Measurements from ENCODE around the gene RBM20.
"Not testable (repeated sequence)": the region's sequence is repeated elsewhere in the genome, so short reads cannot be mapped to it uniquely, and the experiment has no call there.

The RBM20 gene

GRCh38 chr10:110625951-110626855, 17.9 kb upstream of the RBM20 start:
- DNase-seq (ENCODE audit: low spot score): no peak

DNA sequence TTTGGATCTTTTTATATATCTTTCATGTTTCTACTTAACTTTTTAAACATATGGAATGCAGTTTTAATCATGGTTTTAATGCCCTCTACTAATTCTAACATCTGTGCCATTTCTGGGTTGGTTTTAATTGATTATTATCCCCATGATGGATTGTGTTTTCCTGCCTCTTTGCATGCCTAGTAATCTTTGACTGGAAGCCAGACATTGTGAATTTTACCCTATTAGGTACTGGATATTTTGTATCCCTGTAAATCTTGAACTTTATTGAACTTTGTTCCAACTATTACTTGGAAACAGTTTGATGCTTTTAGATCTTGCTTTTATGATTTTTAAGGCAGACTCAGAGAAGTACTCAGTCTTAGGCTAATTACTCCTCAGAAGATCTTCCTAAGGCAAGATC, 16.0 kb upstream of the RBM20 start:
- no peak for DNase-seq (ENCODE audit: low spot score)

- DNase-seq (ENCODE audit: low spot score): no peak
Measured at GRCh38 chr10:110629680-110630191, 14.4 kb upstream of the RBM20 start.

GRCh38 chr10:110631934-110632333, 12.2 kb upstream of the RBM20 start:
- DNase-seq (ENCODE audit: low spot score): no peak

DNA sequence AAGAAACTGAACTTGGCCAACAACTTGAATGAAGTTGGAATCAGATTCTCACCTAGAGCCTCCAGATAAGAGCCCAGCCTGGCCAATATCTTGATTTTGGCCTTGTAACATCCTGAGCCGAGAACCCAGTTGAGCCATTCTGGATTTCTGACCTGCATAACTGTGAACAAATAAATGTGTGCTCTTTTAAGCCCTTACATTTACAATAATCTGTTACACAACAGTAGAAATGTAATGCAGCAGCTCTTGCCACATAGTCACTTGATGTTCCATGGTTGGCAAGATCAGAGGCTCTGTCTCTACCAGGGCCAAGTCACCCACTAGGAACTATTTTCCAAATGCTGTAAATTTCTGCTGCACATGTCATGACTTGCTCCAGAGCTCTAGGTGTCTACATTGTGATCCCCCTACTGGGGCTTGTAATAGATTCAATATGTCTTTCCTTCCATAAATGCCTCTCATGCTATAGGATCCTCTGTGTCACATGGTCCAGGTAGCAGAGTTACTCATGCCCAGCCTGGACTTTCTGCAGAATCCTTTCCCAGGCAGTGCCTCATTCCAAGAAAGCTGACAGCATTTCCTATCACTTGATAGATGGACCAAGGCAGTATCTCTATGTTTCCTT, 11.4 kb upstream of the RBM20 start:
- no peak for DNase-seq (ENCODE audit: low spot score)

- DNase-seq (ENCODE audit: low spot score): no peak
Measured at GRCh38 chr10:110634527-110635209, 9.5 kb upstream of the RBM20 start.

- DNase-seq (ENCODE audit: low spot score): no peak
Measured at GRCh38 chr10:110636572-110636931, 7.6 kb upstream of the RBM20 start.

- no peak for DNase-seq (ENCODE audit: low spot score)
Measured at GRCh38 chr10:110636932-110637557, 7.1 kb upstream of the RBM20 start.

GRCh38 chr10:110637558-110638053, 6.5 kb upstream of the RBM20 start:
- DNase-seq (ENCODE audit: low spot score): no peak

DNA sequence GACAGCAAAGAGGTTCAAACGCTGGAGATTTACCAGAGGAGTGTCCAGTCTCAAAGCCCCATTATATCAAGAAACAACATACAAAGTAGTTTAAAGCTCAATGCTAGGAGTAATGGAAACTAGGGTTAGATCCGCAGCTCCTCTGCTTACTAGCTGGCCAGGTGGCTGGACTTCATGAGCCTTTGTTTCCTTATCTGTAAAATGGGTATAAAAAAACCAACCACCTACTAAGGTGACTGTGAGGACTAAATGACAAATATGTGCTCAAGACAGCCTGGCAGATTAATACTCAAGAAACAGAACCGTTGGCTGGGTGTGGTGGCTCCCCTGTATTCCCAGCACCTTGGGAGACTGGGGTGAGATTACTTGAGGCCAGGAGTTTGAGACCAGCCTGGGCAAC, 5.8 kb upstream of the RBM20 start:
- no peak for DNase-seq (ENCODE audit: low spot score)

- DNase-seq (ENCODE audit: low spot score): not testable (repeated sequence)
Measured at GRCh38 chr10:110639046-110639445, 5.1 kb upstream of the RBM20 start.

DNA sequence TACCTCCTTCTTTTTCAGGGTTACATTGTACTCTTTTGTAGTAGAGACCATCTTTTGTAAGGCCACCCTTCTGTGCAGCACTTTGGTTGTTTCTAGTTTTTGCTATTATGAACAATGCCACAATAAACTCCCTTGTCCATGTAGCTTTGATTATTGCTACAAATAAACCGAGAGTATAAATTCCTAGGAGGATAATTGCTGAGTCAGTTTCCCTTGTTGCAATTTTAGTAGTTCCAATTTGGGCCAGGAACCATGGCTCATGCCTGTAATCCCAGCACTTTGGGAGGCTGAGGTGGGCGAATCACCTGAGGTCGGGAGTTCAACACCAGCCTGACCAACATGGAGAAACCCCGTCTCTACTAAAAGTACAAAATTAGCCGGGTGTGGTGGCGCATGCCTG, 4.3 kb upstream of the RBM20 start:
- DNase-seq (ENCODE audit: low spot score): not testable (repeated sequence)

DNA sequence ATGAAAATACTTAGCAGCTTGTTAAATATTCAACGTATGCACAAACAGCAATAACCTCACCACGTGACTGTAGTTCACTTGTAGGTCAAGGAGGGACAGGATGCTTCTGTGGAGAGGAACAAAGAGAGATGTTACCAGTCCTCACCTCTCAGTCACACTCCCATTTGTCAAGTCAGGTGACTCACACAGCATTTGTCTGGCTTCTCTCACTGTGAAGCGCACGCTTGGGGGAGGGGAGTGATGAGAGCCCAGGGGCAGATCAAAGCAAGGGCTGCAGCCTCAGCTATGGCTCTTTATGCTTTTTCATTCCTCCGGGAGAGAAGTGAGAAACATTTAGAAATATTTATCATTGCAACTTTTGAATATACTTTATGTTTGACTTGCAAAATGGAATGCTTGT, 2.9 kb upstream of the RBM20 start:
- DNase-seq (ENCODE audit: low spot score): peak; percentile 23

DNA sequence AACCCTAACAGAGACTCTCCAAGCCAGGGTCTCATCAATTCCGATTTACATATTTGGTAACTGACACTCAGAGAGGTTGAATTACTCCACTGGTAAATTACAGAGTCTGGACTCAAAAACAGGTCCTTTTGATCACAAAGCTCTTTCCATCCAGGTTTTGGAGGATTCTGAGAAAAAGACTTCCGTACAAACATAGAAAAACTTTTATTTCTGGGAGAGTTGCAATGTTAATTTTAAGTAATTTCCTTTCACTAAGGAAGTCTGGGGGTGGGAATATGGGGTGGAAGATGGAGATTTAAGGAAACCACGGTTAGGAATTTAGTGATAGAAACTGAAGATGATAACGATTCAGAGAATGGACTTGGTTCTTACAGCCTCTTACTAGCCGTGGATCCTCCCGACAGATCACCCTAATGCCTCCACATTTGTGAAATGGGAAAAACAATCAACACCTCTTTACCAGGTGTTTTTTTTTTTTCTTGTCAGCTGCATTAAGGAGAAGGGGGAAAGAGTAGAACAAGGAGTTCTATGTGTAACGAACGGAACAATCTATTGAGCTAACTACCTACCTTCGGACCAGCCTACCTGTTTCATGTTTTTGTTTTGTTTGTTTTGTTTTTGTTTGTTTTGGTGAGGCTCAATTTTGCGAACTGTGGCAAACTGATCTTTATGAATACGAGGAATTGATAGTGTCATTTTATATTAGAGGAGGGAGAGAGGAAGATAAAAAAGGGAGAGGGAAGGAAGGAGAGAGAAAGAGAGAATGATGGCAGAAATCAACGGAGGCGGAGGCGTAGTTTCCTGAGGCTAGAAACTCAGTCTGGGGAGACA, 1.7 kb upstream of the RBM20 start:
- no peak for DNase-seq (ENCODE audit: low spot score)

DNA sequence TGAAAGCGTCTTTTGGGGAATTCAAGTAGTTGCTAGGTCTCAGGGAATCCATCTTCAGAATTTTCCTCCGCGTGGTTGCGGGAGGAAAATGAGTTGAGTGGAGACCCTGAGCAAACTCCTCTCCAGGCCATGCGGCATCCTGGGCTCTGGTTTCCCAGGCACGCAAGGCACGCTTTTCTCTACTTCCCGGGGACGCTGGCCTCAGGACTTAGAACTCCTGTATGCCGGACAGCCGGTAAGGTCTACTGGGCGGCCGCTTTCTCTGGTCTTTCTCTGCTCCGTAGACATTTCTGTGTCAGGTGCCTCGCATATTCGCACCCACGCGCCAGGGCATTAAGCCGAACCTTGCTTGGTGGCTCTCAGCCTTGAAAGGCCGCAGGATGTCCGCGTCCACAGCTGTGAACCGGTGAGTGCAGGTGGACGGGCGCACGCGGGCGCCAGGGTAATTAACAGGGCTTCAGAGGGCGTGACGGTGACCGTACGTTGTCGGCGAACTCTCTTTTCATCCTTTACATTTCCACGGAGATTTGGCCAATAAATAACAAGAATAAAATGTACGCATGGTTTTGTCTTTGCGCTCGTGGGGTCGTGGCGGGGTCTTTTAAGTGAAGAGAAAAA, 992 bp upstream of the RBM20 start:
- no peak for DNase-seq (ENCODE audit: low spot score)

DNA sequence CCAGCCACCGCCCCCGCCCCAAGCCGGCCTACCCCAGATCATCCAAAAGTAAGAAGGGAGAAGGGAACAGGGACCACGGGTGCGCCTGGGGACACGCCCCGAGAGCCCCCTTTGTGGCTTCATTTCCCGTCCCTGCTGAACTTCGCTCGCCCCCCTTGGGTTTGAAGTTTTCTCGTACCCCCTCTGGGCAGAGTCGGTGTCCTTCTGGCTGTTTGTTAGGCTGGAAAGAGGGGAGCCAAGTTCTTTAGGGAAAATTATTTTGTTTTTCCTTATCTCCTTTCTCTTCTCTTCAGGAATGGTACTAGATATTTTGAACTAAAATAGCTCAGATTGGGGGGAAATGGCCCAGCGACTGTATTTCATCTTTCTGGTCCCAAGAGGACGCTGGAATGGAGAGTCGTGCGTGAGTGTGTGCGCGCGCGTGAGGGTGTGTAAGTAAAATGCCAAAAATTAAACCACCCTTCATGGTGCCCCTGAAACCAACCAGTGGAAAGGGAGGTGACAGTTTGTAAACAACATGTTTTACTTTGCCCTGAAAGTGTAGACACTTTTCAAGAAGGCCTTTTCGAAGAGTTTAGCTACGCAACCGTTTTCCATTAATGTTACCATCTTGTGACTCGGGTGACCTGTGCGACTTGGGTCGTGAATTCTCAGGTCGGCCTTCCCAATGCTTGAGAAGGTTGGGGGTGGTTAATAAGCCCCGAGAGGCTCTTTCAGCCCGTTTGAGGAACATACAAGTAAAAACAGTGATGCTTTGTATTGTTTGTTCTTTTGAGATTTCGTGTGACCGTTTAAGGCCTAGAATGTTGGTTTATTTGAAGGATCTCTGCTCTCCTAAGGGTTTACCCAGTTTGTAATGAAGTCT, 694 bp downstream of the RBM20 start:
- DNase-seq (ENCODE audit: low spot score): no peak

GRCh38 chr10:110646417-110647135, 2.4 kb downstream of the RBM20 start:
- DNase-seq (ENCODE audit: low spot score): no peak

DNA sequence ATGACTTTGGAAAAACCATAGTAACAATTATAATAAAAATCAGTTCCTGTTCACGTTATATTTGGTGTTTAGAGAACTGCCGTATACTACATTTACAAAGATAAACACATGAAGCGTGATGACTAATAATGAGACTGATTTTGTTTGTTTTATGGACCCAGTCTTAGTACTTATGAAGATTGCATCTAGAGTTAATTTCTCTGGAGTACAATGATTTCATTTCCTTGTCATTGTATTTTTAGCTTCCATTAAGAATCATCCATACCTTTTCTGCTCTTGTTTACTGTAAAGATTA, 2.9 kb downstream of the RBM20 start:
- DNase-seq (ENCODE audit: low spot score): no peak

DNA sequence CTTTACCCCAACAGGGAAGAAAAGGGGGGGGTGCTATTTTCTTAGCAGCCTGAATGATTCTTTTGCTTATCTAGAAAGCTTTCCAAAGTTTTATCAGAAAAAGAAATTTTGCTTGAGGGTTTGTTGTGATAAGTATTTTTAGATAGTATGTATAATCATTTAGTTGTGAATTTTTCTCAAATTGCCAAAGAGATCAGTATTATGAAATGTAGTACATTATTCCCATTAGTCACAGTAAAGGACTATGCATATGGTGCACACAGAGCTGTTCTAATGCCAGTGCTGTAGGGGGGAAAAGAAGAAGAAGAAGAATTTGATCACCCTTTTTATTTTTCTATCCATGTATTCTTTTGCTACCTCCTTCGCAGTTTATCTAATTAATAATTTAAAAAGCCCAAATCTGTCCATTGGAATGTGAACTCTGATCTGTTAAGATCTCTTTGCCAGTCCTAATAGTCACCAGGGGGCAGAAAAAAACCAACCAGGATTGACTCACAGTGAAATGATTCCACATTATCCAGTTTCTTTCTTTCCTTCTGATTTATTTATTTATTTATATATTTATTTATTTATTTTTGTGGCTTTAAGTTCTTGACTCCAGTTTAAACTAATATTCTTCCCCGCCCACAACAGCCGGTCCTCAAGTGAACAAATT, 4.7 kb downstream of the RBM20 start:
- DNase-seq (ENCODE audit: low spot score): no peak
